Mammary epithelial cell (primary cell): Measurements from ENCODE around the gene SLC16A12.

ENCODE experiments used
- EZH2 ChIP-seq: IDR thresholded peaks from 2 replicates; pipeline ENCODE4 v1.6.1; 2012; ENCODE audit warnings: low read length, inconsistent platforms, borderline replicate concordance
- TF ChIP-seq, protein P1 (sequence below), 2 donors: IDR thresholded peaks in 1 of 2; conservative IDR thresholded peaks in 1 of 2; 2 replicates each; pipeline ENCODE4 v1.5.1; 2011 to 2012; ENCODE audit warnings: inconsistent platforms in 2 of 2, low read length in 2 of 2, mild to moderate bottlenecking in 2 of 2, control low read depth in 1 of 2, low read depth in 1 of 2; ENCODE audit not compliant: insufficient read depth in 1 of 2; ENCODE audit errors: extremely low read depth in 1 of 2

DNA sequence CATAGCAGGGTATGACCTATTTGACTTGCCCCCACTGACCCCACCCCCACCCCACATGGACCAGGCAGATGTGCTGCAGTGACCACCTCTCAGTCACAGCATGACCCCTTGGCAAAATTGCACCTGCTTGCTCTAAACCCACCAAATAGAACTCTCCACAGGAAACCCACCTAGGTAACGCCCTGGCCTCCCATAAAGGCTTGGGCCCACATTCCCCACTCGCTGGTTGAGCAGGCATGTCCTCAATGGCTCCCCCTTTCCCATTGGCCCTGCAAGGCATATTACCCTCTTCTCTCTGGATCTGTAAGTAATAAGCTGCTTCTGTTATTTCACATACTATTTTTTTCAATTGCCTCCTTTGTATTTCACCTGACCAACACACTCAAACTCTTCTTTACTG lies 140.3 kb downstream of the SLC16A12 start:
- TF ChIP-seq EZH2, result no peak
- TF ChIP-seq, protein P1, sequence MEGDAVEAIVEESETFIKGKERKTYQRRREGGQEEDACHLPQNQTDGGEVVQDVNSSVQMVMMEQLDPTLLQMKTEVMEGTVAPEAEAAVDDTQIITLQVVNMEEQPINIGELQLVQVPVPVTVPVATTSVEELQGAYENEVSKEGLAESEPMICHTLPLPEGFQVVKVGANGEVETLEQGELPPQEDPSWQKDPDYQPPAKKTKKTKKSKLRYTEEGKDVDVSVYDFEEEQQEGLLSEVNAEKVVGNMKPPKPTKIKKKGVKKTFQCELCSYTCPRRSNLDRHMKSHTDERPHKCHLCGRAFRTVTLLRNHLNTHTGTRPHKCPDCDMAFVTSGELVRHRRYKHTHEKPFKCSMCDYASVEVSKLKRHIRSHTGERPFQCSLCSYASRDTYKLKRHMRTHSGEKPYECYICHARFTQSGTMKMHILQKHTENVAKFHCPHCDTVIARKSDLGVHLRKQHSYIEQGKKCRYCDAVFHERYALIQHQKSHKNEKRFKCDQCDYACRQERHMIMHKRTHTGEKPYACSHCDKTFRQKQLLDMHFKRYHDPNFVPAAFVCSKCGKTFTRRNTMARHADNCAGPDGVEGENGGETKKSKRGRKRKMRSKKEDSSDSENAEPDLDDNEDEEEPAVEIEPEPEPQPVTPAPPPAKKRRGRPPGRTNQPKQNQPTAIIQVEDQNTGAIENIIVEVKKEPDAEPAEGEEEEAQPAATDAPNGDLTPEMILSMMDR (conservative IDR thresholded peaks at IDR 0.05 in 1 of 2, IDR thresholded peaks at IDR 0.05 in 1 of 2; ENCODE audit: extremely low read depth in 1 of 2, insufficient read depth in 1 of 2, low read depth in 1 of 2, low read length in 2 of 2), result no peak
